Mesenchymal stem cell (in vitro differentiated cells and primary cell): ENCODE measurements around the gene IPO7. TPM values are rescaled to one million over a fixed set of nuclear protein-coding genes. Genes with fewer than 3 reads are reported as not detected.

Experiments
- DNase-seq: peaks from one replicate; pipeline ENCODE4 v3.0.0-alpha.2; 2013
- H2AFZ ChIP-seq: one replicate; pipeline ENCODE4 v1.6.1; 2013; ENCODE audit warnings: low read depth, mild to moderate bottlenecking, control low read depth, inconsistent platforms, low read length, moderate library complexity
- H2AK5ac ChIP-seq: 2 replicates; pipeline ENCODE4 v1.6.1; 2013; ENCODE audit warnings: low read length, moderate library complexity, mild to moderate bottlenecking, inconsistent platforms; ENCODE audit not compliant: severe bottlenecking
- H2BK120ac ChIP-seq: one replicate; pipeline ENCODE4 v1.6.1; 2013; ENCODE audit warnings: low read depth, mild to moderate bottlenecking, inconsistent platforms, low read length, moderate library complexity
- H2BK12ac ChIP-seq, 2 experiments: one replicate each; pipeline ENCODE4 v1.6.1; 2013; ENCODE audit warnings: inconsistent platforms in 2 of 2, low read length in 2 of 2, mild to moderate bottlenecking in 2 of 2, moderate library complexity in 2 of 2, control low read depth in 1 of 2
- H2BK15ac ChIP-seq: one replicate; pipeline ENCODE4 v1.6.1; 2013; ENCODE audit warnings: mild to moderate bottlenecking, low read depth, inconsistent platforms; ENCODE audit not compliant: poor library complexity, severe bottlenecking
- H2BK5ac ChIP-seq: 2 replicates; pipeline ENCODE4 v1.6.1; 2013; ENCODE audit warnings: low read depth, mild to moderate bottlenecking, low read length, control low read depth, inconsistent platforms; ENCODE audit not compliant: poor library complexity, severe bottlenecking
- H3K14ac ChIP-seq, 2 experiments: one replicate each; pipeline ENCODE4 v1.6.1; 2013; ENCODE audit warnings: inconsistent platforms in 2 of 2, low read length in 2 of 2, control low read depth in 1 of 2, mild to moderate bottlenecking in 1 of 2, moderate library complexity in 1 of 2
- H3K18ac ChIP-seq, 2 experiments: one replicate each; pipeline ENCODE4 v1.6.1; 2013; ENCODE audit warnings: inconsistent platforms in 2 of 2, low read length in 2 of 2, control low read depth in 1 of 2, low read depth in 1 of 2, mild to moderate bottlenecking in 1 of 2
- H3K23ac ChIP-seq, 2 experiments: one replicate each; pipeline ENCODE4 v1.6.1; 2013; ENCODE audit warnings: inconsistent platforms in 2 of 2, low read length in 2 of 2, mild to moderate bottlenecking in 2 of 2, moderate library complexity in 2 of 2, control low read depth in 1 of 2
- H3K27ac ChIP-seq: 2 replicates; pipeline ENCODE4 v1.5.1; 2013; ENCODE audit warnings: mild to moderate bottlenecking, moderate library complexity, low read length, control low read depth, inconsistent platforms; ENCODE audit not compliant: poor library complexity, severe bottlenecking
- H3K27me3 ChIP-seq, 2 experiments: 2 replicates each; pipeline versions ENCODE4 v1.6.1 to v1.7.0; 2013; ENCODE audit warnings: low read length in 2 of 2, mild to moderate bottlenecking in 2 of 2, moderate library complexity in 2 of 2, control low read depth in 1 of 2, inconsistent platforms in 1 of 2; ENCODE audit not compliant: control insufficient read depth in 1 of 2, insufficient read depth in 1 of 2
- H3K36me3 ChIP-seq, 2 experiments: 2 replicates each; pipeline versions ENCODE4 v1.6.1 to v1.7.0; 2013; ENCODE audit warnings: low read length in 2 of 2, control low read depth in 1 of 2, inconsistent platforms in 1 of 2, low read depth in 1 of 2, mild to moderate bottlenecking in 1 of 2; ENCODE audit not compliant: insufficient read depth in 2 of 2, control insufficient read depth in 1 of 2
- H3K4ac ChIP-seq, 2 experiments: one replicate each; pipeline ENCODE4 v1.6.1; 2013; ENCODE audit warnings: inconsistent platforms in 2 of 2, low read length in 2 of 2, mild to moderate bottlenecking in 2 of 2, moderate library complexity in 2 of 2, control low read depth in 1 of 2, low read depth in 1 of 2
- H3K4me1 ChIP-seq: 2 replicates; pipeline ENCODE4 v1.6.1; 2013; ENCODE audit warnings: low read depth, low read length, control low read depth; ENCODE audit not compliant: control insufficient read depth, insufficient read depth
- H3K4me2 ChIP-seq: 2 replicates; pipeline ENCODE4 v1.6.1; 2013; ENCODE audit warnings: low read length, mild to moderate bottlenecking, inconsistent platforms; ENCODE audit not compliant: poor library complexity, severe bottlenecking
- H3K4me3 ChIP-seq, 2 experiments: 2 replicates each; pipeline versions ENCODE4 v1.5.1 to v1.7.0; 2013; ENCODE audit warnings: low read length in 2 of 2, mild to moderate bottlenecking in 2 of 2, control low read depth in 1 of 2, low read depth in 1 of 2; ENCODE audit not compliant: insufficient read depth in 1 of 2
- H3K79me1 ChIP-seq: replicated peaks from 2 replicates; pipeline ENCODE4 v1.6.1; 2013; ENCODE audit warnings: mild to moderate bottlenecking, control low read depth, low read length, inconsistent platforms; ENCODE audit not compliant: poor library complexity, severe bottlenecking
- H3K9ac ChIP-seq: 2 replicates; pipeline ENCODE4 v1.7.0; 2013; ENCODE audit warnings: mild to moderate bottlenecking, low read length, moderate library complexity
- H3K9me3 ChIP-seq: 2 replicates; pipeline ENCODE4 v1.7.0; 2013; ENCODE audit warnings: mild to moderate bottlenecking, low read length; ENCODE audit not compliant: control insufficient read depth
- H4K8ac ChIP-seq: one replicate; pipeline ENCODE4 v1.6.1; 2013; ENCODE audit warnings: inconsistent platforms, mild to moderate bottlenecking, low read length, moderate library complexity
- H4K91ac ChIP-seq: one replicate; pipeline ENCODE4 v1.6.1; 2013; ENCODE audit warnings: mild to moderate bottlenecking, low read length, inconsistent platforms
- WGBS: methylation state at CpG from one replicate; pipeline ENCODE4 v1.1.7; 2013; ENCODE audit warnings: mixed read lengths; 5-methylcytosine and 5-hydroxymethylcytosine counted together
- polyA plus RNA-seq, 2 experiments: library from polyadenylated mRNA; stranded (reverse); fragments of 200-250 nt; gene quantifications; one replicate each; pipeline ENCODE4 v1.2.3, GENCODE V29; 2013

IPO7 gene
- 63.5 TPM for polyA plus RNA-seq (2013, experiment 1 of 2)
- 63.4 TPM for polyA plus RNA-seq (2013, experiment 2 of 2)

GRCh38 chr11:9384535-9385326 is at the start of gene IPO7:
IPO7 (plus strand) TSS chr11:9384652; CDS start chr11:9384764, 112 bp downstream.
- WGBS = under 1% methylated on average over 70 of the region's 70 CpGs
- H3K4ac ChIP-seq = peak within 1 kb of the TSS; percentile 98 to 99
- peak; percentile 93 for DNase-seq
- no peaks in the 10 kb centered on the region for H3K9me3 ChIP-seq
- H3K27ac ChIP-seq = peak within 1 kb of the TSS; percentile 70
- H3K27me3 ChIP-seq = no peaks in the 10 kb centered on the region
- H2BK120ac ChIP-seq = peak within 1 kb of the TSS; percentile 3
- no peak within 1 kb of the TSS for H2AK5ac ChIP-seq
- H3K79me1 ChIP-seq = no peaks in the 10 kb centered on the region
- H3K4me3 ChIP-seq = peak within 1 kb of the TSS; percentile 93 to 95
- H2BK15ac ChIP-seq = peak within 1 kb of the TSS; percentile 0
- H3K9ac ChIP-seq = peak within 1 kb of the TSS; percentile 92
- H3K4me1 ChIP-seq = peaks cover 3% of the 10 kb centered on the region
- H3K14ac ChIP-seq = peak within 1 kb of the TSS in 1 of 2 experiments; percentile 94
- peak within 1 kb of the TSS; percentile 35 to 94 for H3K18ac ChIP-seq
- H4K91ac ChIP-seq = peak within 1 kb of the TSS; percentile 98
- H3K36me3 ChIP-seq = peaks cover 2 to 8% of the 10 kb centered on the region in 2 experiments
- H2AFZ ChIP-seq = peak within 1 kb of the TSS; percentile 76
- peak within 1 kb of the TSS; percentile 4 for H4K8ac ChIP-seq
- peak within 1 kb of the TSS in 1 of 2 experiments; percentile 23 for H3K23ac ChIP-seq
- H3K4me2 ChIP-seq = peak within 1 kb of the TSS; percentile 70
- H2BK12ac ChIP-seq = no peak within 1 kb of the TSS
- peak within 1 kb of the TSS; percentile 74 for H2BK5ac ChIP-seq

GRCh38 chr11:9341638-9342178 is 42.7 kb upstream of the IPO7 start:
- no peak overlapping the region for H4K91ac ChIP-seq
- H3K4ac ChIP-seq = no peak overlapping the region
- H3K36me3 ChIP-seq = no peaks in the 10 kb centered on the region
- H2BK5ac ChIP-seq = no peak overlapping the region
- H3K9me3 ChIP-seq = no peaks in the 10 kb centered on the region
- no peak overlapping the region for H3K4me2 ChIP-seq
- no peak overlapping the region for H3K9ac ChIP-seq
- H3K27me3 ChIP-seq = no peaks in the 10 kb centered on the region
- H2BK120ac ChIP-seq = no peak overlapping the region
- 75% methylated on average over 5 of the region's 5 CpGs for WGBS
- no peak overlapping the region for H2BK12ac ChIP-seq
- H3K14ac ChIP-seq = no peak overlapping the region
- no peak overlapping the region for H2AK5ac ChIP-seq
- no peak overlapping the region for H3K4me3 ChIP-seq
- H3K18ac ChIP-seq = no peak overlapping the region
- no peaks in the 10 kb centered on the region for H3K79me1 ChIP-seq
- H3K23ac ChIP-seq = no peak overlapping the region
- H3K4me1 ChIP-seq = no peaks in the 10 kb centered on the region
- no peak overlapping the region for H4K8ac ChIP-seq
- no peak overlapping the region for H2BK15ac ChIP-seq
- H2AFZ ChIP-seq = no peak overlapping the region
- H3K27ac ChIP-seq = no peak overlapping the region
- no peak for DNase-seq

DNA sequence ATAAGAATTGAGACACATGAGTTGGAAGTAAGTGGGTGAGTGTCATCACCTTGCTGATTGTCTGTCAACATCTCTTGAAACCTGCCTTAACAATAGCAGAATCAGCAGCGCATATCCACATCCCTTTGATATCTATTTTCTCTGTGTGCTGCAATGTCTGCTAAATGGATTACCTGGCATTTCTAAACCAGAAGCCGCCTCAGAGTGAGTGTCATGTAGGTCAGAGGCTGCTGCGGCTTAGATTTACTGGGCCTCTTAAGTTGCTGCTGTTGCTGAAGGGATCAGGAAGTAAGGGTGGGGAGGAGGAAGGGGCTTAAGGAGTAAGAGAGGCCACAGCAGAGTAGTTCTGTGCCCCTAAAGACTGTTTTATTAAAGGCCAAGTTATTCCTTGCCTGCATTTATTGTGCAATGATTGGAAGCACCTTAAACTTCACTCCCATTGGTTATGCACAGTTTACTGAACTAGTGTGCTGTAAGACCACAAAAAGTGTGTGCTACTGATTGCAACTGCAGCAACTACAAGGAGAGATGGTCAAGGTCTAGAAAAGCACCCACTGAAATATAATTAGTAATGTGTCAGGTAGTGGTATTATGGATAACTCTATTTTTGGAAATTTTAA is 40.3 kb upstream of the IPO7 start:
- no peak overlapping the region for H3K23ac ChIP-seq
- H3K4me2 ChIP-seq = no peak overlapping the region
- no peak for DNase-seq
- H2AFZ ChIP-seq = no peak overlapping the region
- no peak overlapping the region for H3K4me3 ChIP-seq
- no peak overlapping the region for H3K18ac ChIP-seq
- H2AK5ac ChIP-seq = no peak overlapping the region
- no peaks in the 10 kb centered on the region for H3K79me1 ChIP-seq
- H3K4me1 ChIP-seq = no peaks in the 10 kb centered on the region
- no peak overlapping the region for H4K91ac ChIP-seq
- H3K9me3 ChIP-seq = no peaks in the 10 kb centered on the region
- no peak overlapping the region for H2BK120ac ChIP-seq
- H3K36me3 ChIP-seq = no peaks in the 10 kb centered on the region
- no peak overlapping the region for H2BK5ac ChIP-seq
- no peak overlapping the region for H3K4ac ChIP-seq
- H3K27ac ChIP-seq = no peak overlapping the region
- H3K9ac ChIP-seq = no peak overlapping the region
- no peak overlapping the region for H4K8ac ChIP-seq
- no peak overlapping the region for H2BK12ac ChIP-seq
- no peaks in the 10 kb centered on the region for H3K27me3 ChIP-seq
- no peak overlapping the region for H3K14ac ChIP-seq
- no peak overlapping the region for H2BK15ac ChIP-seq
- WGBS = 34% methylated on average over 2 of the region's 3 CpGs

GRCh38 chr11:9347100-9347499 is 37.4 kb upstream of the IPO7 start:
- no peak overlapping the region for H2BK15ac ChIP-seq
- H2BK12ac ChIP-seq = no peak overlapping the region
- no peak overlapping the region for H4K8ac ChIP-seq
- no peaks in the 10 kb centered on the region for H3K36me3 ChIP-seq
- no peak overlapping the region for H3K4ac ChIP-seq
- H3K23ac ChIP-seq = no peak overlapping the region
- no peak overlapping the region for H3K14ac ChIP-seq
- no peaks in the 10 kb centered on the region for H3K9me3 ChIP-seq
- H3K18ac ChIP-seq = no peak overlapping the region
- no peaks in the 10 kb centered on the region for H3K4me1 ChIP-seq
- no peak overlapping the region for H3K4me2 ChIP-seq
- no peak overlapping the region for H2AK5ac ChIP-seq
- no peak overlapping the region for H2BK120ac ChIP-seq
- no peaks in the 10 kb centered on the region for H3K79me1 ChIP-seq
- H2AFZ ChIP-seq = no peak overlapping the region
- no peak overlapping the region for H4K91ac ChIP-seq
- peak; percentile 39 for DNase-seq
- H2BK5ac ChIP-seq = no peak overlapping the region
- H3K27me3 ChIP-seq = no peaks in the 10 kb centered on the region
- no peak overlapping the region for H3K27ac ChIP-seq
- no peak overlapping the region for H3K9ac ChIP-seq
- H3K4me3 ChIP-seq = no peak overlapping the region
- WGBS = 70% methylated on average over 2 of the region's 2 CpGs
